Nephron (organoid): ENCODE results near the gene PYGB.
A peak's percentile ranks its signal among the peaks of the same experiment; 100 is the strongest.

Source experiments
- H3K27ac Mint-ChIP-seq, 3 experiments: 2 replicates each; pipeline ENCODE4 v1.8.0; 2020; ENCODE audit warnings: mixed read lengths in 3 of 3, mild to moderate bottlenecking in 2 of 3, moderate library complexity in 1 of 3
- H3K27me3 Mint-ChIP-seq: 2 replicates; pipeline ENCODE4 v1.8.0; 2021; ENCODE audit warnings: low read depth, mild to moderate bottlenecking, moderate library complexity, mixed read lengths
- H3K36me3 Mint-ChIP-seq: 2 replicates; pipeline ENCODE4 v1.8.0; 2020; ENCODE audit warnings: low read depth, mixed read lengths
- H3K4me1 Mint-ChIP-seq: 2 replicates; pipeline ENCODE4 v1.8.0; 2020; ENCODE audit warnings: mixed read lengths
- H3K4me3 Mint-ChIP-seq, 3 experiments: 2 replicates each; pipeline ENCODE4 v1.8.0; 2020; ENCODE audit warnings: mild to moderate bottlenecking in 3 of 3, mixed read lengths in 3 of 3, moderate library complexity in 2 of 3
- H3K9me3 Mint-ChIP-seq: 2 replicates; pipeline ENCODE4 v1.8.0; 2020; ENCODE audit warnings: mixed read lengths
- CTCF ChIP-seq, 3 experiments: fragments of 200-600 bp; sonication (generic); IDR thresholded peaks; one replicate each; pipeline ENCODE4 v1.5.0; 2021; ENCODE audit warnings: antibody characterized with exemption in 3 of 3; ENCODE audit not compliant: unreplicated experiment in 3 of 3

PYGB gene

DNA sequence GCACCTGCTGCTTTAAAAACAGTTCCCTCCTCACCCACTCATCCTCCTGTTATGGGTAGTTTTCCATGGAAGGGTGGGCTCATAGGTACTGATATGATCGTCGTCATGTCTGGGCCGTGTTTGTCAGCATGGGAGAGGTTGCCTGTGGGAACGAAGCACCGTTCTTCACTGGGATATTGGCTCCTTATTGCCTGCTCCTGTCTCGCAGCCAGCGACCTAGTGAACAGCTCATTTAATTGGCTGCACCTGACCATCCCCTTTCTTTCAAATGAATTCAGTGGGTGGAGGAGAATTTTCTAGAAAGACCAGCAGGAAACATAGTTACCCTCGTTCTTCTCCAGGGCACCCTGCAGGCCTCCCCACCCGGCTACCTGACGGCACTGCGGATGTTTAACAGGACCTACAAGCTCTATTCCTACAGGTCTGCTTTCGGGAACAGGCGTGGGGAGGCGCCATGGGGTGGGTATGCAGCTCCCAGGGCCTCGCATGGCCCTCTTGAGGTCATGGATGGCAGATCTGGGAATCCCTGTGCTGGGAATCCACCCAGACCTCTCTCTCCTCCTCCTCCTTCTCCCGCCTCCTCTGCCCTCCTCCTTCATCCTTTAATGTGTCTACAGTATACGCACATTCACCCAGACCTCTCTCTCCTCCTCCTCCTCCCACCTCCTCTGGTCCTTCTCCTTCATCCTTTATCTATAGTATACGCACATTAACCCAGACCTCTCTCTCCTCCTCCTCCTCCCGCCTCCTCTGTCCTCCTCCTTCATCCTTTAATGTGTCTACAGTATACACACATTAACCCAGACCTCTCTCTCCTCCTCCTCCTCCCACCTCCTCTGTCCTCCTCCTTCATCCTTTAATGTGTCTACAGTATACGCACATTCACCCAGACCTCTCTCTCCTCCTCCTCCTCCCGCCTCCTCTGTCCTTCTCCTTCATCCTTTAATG is 30.4 kb upstream of the PYGB start:
- H3K27me3 Mint-ChIP-seq, result no peaks in the 10 kb centered on the region
- H3K36me3 Mint-ChIP-seq, result peaks cover 25% of the 10 kb centered on the region
- H3K4me3 Mint-ChIP-seq, result no peak overlapping the region
- H3K9me3 Mint-ChIP-seq, result no peaks in the 10 kb centered on the region
- no peaks in the 10 kb centered on the region for H3K4me1 Mint-ChIP-seq
- H3K27ac Mint-ChIP-seq, result no peak overlapping the region
- no peak for TF ChIP-seq CTCF (IDR thresholded peaks at IDR 0.05; ENCODE audit: unreplicated experiment in 3 of 3)

DNA sequence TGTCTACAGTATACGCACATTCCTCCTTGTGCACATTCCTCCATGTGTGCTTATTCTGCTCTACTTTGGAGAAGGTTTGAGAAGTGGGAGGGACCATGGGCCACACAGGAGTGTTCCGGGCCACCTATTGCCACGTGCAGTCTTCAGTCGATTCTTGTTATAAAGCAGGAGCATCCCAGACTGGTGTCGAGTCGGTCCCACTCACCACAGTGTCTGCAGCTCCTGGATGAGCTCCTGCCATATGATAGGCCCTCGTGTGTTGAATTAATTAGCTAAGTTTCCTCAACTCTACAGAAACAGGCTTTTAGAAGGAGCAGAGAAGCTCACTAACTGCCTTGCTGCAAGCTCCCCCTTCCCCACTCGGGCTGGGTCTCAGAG is 29.8 kb upstream of the PYGB start:
- Mint-ChIP-seq H3K9me3 (no peaks in the 10 kb centered on the region), H3K4me3 (no peak overlapping the region), H3K36me3 (peaks cover 25% of the 10 kb centered on the region), H3K27me3 (no peaks in the 10 kb centered on the region), H3K27ac (no peak overlapping the region), H3K4me1 (no peaks in the 10 kb centered on the region)
- no peak for TF ChIP-seq CTCF (IDR thresholded peaks at IDR 0.05; ENCODE audit: unreplicated experiment in 3 of 3)

DNA sequence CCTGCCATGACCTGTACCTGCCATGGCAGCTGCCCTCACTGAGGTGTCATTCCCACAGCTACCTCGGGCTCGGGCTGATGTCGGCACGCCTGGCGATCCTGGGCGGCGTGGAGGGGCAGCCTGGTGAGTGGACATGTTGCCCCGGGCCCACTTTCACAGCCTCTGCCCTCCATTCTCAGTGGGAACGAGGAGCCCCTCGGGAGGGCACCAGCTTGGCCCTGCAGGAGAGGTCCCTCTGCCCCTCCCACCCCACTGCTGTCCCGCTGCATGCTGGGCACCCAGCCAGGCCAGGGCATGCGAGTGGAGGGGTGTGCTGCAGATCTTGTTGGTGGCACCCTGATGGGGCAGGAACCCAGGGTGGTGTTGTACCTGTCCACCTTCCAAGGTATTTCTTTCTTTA is 29.4 kb upstream of the PYGB start:
- no peak for TF ChIP-seq CTCF (IDR thresholded peaks at IDR 0.05; ENCODE audit: unreplicated experiment in 3 of 3)
- Mint-ChIP-seq H3K27ac (no peak overlapping the region), H3K36me3 (peaks cover 25% of the 10 kb centered on the region), H3K4me1 (no peaks in the 10 kb centered on the region), H3K9me3 (no peaks in the 10 kb centered on the region), H3K4me3 (no peak overlapping the region), H3K27me3 (no peaks in the 10 kb centered on the region)

- Mint-ChIP-seq H3K4me3 (no peak overlapping the region), H3K27ac (no peak overlapping the region), H3K4me1 (no peaks in the 10 kb centered on the region), H3K9me3 (no peaks in the 10 kb centered on the region), H3K36me3 (peaks cover 25% of the 10 kb centered on the region), H3K27me3 (no peaks in the 10 kb centered on the region)
- no peak for TF ChIP-seq CTCF (IDR thresholded peaks at IDR 0.05; ENCODE audit: unreplicated experiment in 3 of 3)
Observed at GRCh38 chr20:25219365-25219764, 28.5 kb upstream of the PYGB start.

GRCh38 chr20:25220021-25220730 is 27.7 kb upstream of the PYGB start:
- Mint-ChIP-seq H3K27ac (no peak overlapping the region), H3K9me3 (no peaks in the 10 kb centered on the region), H3K27me3 (no peaks in the 10 kb centered on the region), H3K4me1 (no peaks in the 10 kb centered on the region), H3K36me3 (peaks cover 22% of the 10 kb centered on the region), H3K4me3 (no peak overlapping the region)
- TF ChIP-seq CTCF (IDR thresholded peaks at IDR 0.05; ENCODE audit: unreplicated experiment in 3 of 3), result peak in 1 of 3 experiments; percentile 20
